NCI-H128 (cell line): ENCODE measurements around the gene POU5F1.
"Not testable (repeated sequence)": the region's sequence is repeated elsewhere in the genome, so short reads cannot be mapped to it uniquely, and the experiment has no call there.

Experiments used
- DNase-seq: peaks from one replicate; lab custom pipeline; 2025; ENCODE audit not compliant: unreplicated experiment; lab: John Stamatoyannopoulos, UW

Gene POU5F1

GRCh38 chr6:31170600-31170881 is at the start of gene POU5F1:
TSS of gene POU5F1 (minus strand) at chr6:31170682. CDS start at chr6:31170620, 62 bp downstream.
- DNase-seq: no peak

GRCh38 chr6:31216208-31216898 is 45.9 kb upstream of the POU5F1 start:
- DNase-seq: no peak

- not testable (repeated sequence) for DNase-seq
Observed at GRCh38 chr6:31215216-31215615, 44.7 kb upstream of the POU5F1 start.

GRCh38 chr6:31214516-31214915 is 44.0 kb upstream of the POU5F1 start:
- no peak for DNase-seq

- DNase-seq: no peak
Observed at GRCh38 chr6:31210741-31211532, 40.5 kb upstream of the POU5F1 start.

GRCh38 chr6:31210123-31210522 is 39.6 kb upstream of the POU5F1 start:
- DNase-seq: no peak

- no peak for DNase-seq
Observed at GRCh38 chr6:31209137-31209536, 38.7 kb upstream of the POU5F1 start.

GRCh38 chr6:31208506-31208905 is 38.0 kb upstream of the POU5F1 start:
- DNase-seq: no peak

- DNase-seq: no peak
Observed at GRCh38 chr6:31205638-31206037, 35.2 kb upstream of the POU5F1 start.

- DNase-seq: no peak
Observed at GRCh38 chr6:31204751-31205145, 34.3 kb upstream of the POU5F1 start.

GRCh38 chr6:31203345-31203979 is 33.0 kb upstream of the POU5F1 start:
- no peak for DNase-seq

- DNase-seq: no peak
Observed at GRCh38 chr6:31202259-31203166, 32.0 kb upstream of the POU5F1 start.

GRCh38 chr6:31199105-31199452 is 28.6 kb upstream of the POU5F1 start:
- not testable (repeated sequence) for DNase-seq

GRCh38 chr6:31197559-31198305 is 27.2 kb upstream of the POU5F1 start:
- peak; percentile 36 for DNase-seq

- DNase-seq: not testable (repeated sequence)
Observed at GRCh38 chr6:31196251-31197022, 26.0 kb upstream of the POU5F1 start.

- not testable (repeated sequence) for DNase-seq
Observed at GRCh38 chr6:31195308-31195979, 25.0 kb upstream of the POU5F1 start.

- no peak for DNase-seq
Observed at GRCh38 chr6:31194061-31194834, 23.8 kb upstream of the POU5F1 start.

GRCh38 chr6:31193206-31193605 is 22.7 kb upstream of the POU5F1 start:
- no peak for DNase-seq
